ENCODE measurements around the gene ANGPT4. TPM values are rescaled to one million over a fixed set of nuclear protein-coding genes. Genes with fewer than 3 reads are reported as not detected.
"Not testable (repeated sequence)": the region's sequence is repeated elsewhere in the genome, so short reads cannot be mapped to it uniquely, and the experiment has no call there.

ANGPT4 gene
- total RNA-seq, 4 donors from 2014 or later, result 0.04 to 0.15 (median 0.10) TPM; not detected in 1

DNA sequence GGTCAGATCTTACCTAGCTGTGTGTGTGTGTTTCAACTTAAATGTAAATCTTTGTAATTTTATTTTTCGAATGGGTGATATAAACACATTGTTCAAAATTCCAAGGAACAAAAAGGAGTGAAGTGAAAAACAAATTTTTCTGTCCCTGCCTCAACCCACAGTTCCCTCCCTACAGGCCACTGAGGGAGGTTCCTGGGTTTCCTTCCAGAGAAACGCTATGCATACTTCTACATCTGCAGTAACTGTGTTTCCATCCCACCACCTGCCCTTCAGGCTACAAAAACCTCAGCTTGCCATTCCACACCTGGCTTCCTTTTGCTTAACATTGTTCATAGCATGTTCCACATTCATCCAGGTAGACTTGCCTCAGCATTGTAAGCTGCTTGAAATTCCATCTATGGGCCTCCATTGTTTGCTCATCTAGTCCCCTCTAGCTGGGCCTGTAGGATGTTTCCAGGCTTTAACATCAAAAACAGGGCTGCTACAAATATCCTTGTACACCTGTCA is 12.0 kb downstream of the ANGPT4 start:
- no peak for DNase-seq
- no peaks in the 10 kb centered on the region for H3K36me3 ChIP-seq
- intact Hi-C loops (cut with DNase I; ENCODE audit: low total_unique reads) (no loop called here), in situ Hi-C loops (cut with MboI; ENCODE audit: low sequenced_read_pairs in 4 of 4) (no loop called here)
- H3K9me3 ChIP-seq, result no peaks in the 10 kb centered on the region
- H3K27me3 ChIP-seq, result no peaks in the 10 kb centered on the region
- no peak for ATAC-seq
- H3K4me3 ChIP-seq, result no peak overlapping the region
- no peak for TF ChIP-seq POLR2A (IDR thresholded peaks at IDR 0.05)
- TF ChIP-seq, protein P1, sequence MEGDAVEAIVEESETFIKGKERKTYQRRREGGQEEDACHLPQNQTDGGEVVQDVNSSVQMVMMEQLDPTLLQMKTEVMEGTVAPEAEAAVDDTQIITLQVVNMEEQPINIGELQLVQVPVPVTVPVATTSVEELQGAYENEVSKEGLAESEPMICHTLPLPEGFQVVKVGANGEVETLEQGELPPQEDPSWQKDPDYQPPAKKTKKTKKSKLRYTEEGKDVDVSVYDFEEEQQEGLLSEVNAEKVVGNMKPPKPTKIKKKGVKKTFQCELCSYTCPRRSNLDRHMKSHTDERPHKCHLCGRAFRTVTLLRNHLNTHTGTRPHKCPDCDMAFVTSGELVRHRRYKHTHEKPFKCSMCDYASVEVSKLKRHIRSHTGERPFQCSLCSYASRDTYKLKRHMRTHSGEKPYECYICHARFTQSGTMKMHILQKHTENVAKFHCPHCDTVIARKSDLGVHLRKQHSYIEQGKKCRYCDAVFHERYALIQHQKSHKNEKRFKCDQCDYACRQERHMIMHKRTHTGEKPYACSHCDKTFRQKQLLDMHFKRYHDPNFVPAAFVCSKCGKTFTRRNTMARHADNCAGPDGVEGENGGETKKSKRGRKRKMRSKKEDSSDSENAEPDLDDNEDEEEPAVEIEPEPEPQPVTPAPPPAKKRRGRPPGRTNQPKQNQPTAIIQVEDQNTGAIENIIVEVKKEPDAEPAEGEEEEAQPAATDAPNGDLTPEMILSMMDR (IDR thresholded peaks at IDR 0.05 in 4 of 5, conservative IDR thresholded peaks at IDR 0.05 in 1 of 5), result no peak
- no peaks in the 10 kb centered on the region for H3K4me1 ChIP-seq
- H3K27ac ChIP-seq, result no peak overlapping the region

- H3K4me3 ChIP-seq; H3K36me3 ChIP-seq; in situ Hi-C loops (cut with MboI; ENCODE audit: low sequenced_read_pairs in 4 of 4); ATAC-seq; H3K4me1 ChIP-seq; H3K27me3 ChIP-seq; DNase-seq; H3K27ac ChIP-seq; intact Hi-C loops (cut with DNase I; ENCODE audit: low total_unique reads); H3K9me3 ChIP-seq: not testable (repeated sequence)
Measured at GRCh38 chr20:897436-897835, 18.7 kb downstream of the ANGPT4 start.

- in situ Hi-C loops (cut with MboI; ENCODE audit: low sequenced_read_pairs in 4 of 4), result no loop called here
- Histone ChIP-seq H3K4me1 (peaks cover 0 to under 1% of the 10 kb centered on the region in 2 donors), H3K9me3 (no peaks in the 10 kb centered on the region), H3K27ac (no peak overlapping the region), H3K27me3 (no peaks in the 10 kb centered on the region), H3K36me3 (no peaks in the 10 kb centered on the region), H3K4me3 (no peak overlapping the region)
- DNase-seq (no peak), ATAC-seq (no peak)
- intact Hi-C loops (cut with DNase I; ENCODE audit: low total_unique reads), result no loop called here
- TF ChIP-seq, protein P1 (IDR thresholded peaks at IDR 0.05 in 4 of 5, conservative IDR thresholded peaks at IDR 0.05 in 1 of 5), result no peak
- TF ChIP-seq POLR2A (IDR thresholded peaks at IDR 0.05), result no peak
Measured at GRCh38 chr20:896501-897025, 19.6 kb downstream of the ANGPT4 start.

DNA sequence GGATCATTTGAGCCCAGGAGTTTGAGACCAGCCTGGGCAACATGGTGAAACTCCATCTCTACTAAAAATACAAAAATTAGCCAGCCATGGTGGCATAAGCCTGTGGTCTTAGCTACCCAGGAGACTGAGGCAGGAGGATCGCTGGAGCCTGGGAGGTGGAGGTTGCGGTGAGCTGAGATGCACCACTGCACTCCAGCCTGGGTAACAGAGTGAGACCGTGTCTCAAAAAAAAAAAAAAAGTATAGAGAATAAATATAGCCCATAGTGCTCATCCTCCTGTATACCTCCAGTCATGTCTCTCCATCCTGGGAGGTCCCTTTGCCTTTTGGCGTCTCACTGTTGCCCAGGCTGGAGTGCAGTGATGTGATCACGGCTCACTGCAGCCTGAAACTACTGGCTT is 23.8 kb downstream of the ANGPT4 start:
- in situ Hi-C loops (cut with MboI; ENCODE audit: low sequenced_read_pairs in 4 of 4); H3K27me3 ChIP-seq; DNase-seq; H3K9me3 ChIP-seq; H3K4me3 ChIP-seq; intact Hi-C loops (cut with DNase I; ENCODE audit: low total_unique reads); H3K27ac ChIP-seq; ATAC-seq; H3K36me3 ChIP-seq: not testable (repeated sequence)
- H3K4me1 ChIP-seq, result peaks cover 8 to 19% of the 10 kb centered on the region in 2 donors

DNA sequence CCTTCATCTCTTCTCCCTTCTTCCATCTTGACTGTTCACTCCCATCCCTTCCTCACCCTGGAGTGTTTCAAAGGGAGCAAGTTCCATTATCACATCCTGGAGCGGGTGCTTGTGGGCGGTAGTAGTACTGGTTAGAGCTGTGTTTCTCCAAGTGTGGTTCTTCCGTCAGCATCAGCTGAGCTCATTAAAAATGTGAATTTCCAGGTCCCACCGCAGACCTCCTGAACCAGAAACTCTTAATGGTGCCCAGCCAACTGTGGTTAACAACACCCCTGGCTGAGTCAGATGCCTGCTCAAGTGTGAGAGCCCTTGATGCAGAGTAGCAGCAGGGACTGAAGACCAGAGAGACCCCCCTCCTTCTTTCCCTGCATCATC is 24.4 kb downstream of the ANGPT4 start:
- intact Hi-C loops (cut with DNase I; ENCODE audit: low total_unique reads), result no loop called here

More for the DNA sequence above, 24.4 kb downstream of the ANGPT4 start:
- DNase-seq (no peak), ATAC-seq (peak; percentile 14 to 53)
- peaks cover 8 to 19% of the 10 kb centered on the region in 2 donors for H3K4me1 ChIP-seq
- H3K36me3 ChIP-seq, result no peaks in the 10 kb centered on the region
- H3K9me3 ChIP-seq, result no peaks in the 10 kb centered on the region
- H3K27ac ChIP-seq, result peak overlapping the region in 1 of 4 donors; percentile 67
- H3K4me3 ChIP-seq, result no peak overlapping the region
- H3K27me3 ChIP-seq, result no peaks in the 10 kb centered on the region
- TF ChIP-seq, protein P1 (IDR thresholded peaks at IDR 0.05 in 4 of 5, conservative IDR thresholded peaks at IDR 0.05 in 1 of 5), result no peak
- no peak for TF ChIP-seq POLR2A (IDR thresholded peaks at IDR 0.05)
- in situ Hi-C loops (cut with MboI; ENCODE audit: low sequenced_read_pairs in 4 of 4), result no loop called here

Data from gastrocnemius medialis (tissue), 4 donors.